KOPT-K1 (cell line): ENCODE data around the gene SHROOM2.

Experiments used
- H3K27ac ChIP-seq: fragments of 200-600 bp; sonication (generic); 2 replicates; pipeline ENCODE4 v1.5.1; 2016; ENCODE audit warnings: antibody characterized with exemption, mild to moderate bottlenecking, low read depth, low read length; ENCODE audit not compliant: poor library complexity, severe bottlenecking
- H3K36me3 ChIP-seq: fragments of 200-600 bp; sonication (generic); 2 replicates; pipeline ENCODE4 v1.5.1; 2017; ENCODE audit warnings: antibody characterized with exemption, mild to moderate bottlenecking, low read length, moderate library complexity; ENCODE audit not compliant: insufficient read depth
- H3K9me3 ChIP-seq: fragments of 200-600 bp; sonication (generic); 2 replicates; pipeline ENCODE4 v1.5.1; 2017; ENCODE audit warnings: antibody characterized with exemption, low read length, mild to moderate bottlenecking; ENCODE audit not compliant: insufficient read depth, poor library complexity, severe bottlenecking

The SHROOM2 gene

DNA sequence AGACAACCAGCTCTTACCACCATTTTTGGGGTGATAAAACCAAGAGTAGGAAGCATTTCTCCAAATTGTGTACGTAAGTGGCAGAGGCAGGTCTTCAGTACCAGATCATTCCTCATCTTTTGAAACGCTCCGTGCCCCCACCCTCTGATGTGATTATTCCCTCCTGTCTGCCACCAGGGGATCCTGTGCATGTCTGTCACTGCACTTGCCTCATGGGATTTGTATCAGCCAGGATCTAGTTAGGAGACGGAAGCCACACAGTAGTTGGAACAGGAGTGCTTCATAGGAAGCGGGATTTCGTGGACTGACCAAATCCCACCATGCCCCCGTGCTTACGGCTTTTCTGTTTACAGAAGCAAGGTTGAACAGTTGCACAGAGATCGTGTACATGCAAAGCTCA, 75.5 kb downstream of the SHROOM2 start:
- Histone ChIP-seq H3K27ac (no peak overlapping the region), H3K9me3 (no peaks in the 10 kb centered on the region), H3K36me3 (no peaks in the 10 kb centered on the region)

DNA sequence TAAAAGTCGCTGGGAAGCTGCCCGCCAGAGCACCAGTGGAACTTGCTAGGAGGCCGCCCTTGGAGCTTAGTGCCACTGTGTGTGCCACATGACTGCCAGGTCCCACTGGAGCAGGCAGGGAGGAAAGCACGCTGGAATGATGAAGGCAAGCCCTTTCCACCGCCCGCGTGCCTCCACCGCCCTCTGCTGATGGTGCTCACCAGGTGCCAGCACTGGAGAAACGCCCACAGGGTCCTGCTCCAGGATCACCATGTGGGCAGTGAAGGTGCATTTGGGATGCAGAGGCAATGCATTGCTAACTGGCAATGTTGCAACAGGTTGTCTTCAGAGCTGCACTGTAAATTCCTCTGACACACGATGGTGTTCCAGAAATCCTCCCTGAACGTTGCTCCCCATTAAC, 76.3 kb downstream of the SHROOM2 start:
- Histone ChIP-seq H3K27ac (no peak overlapping the region), H3K36me3 (no peaks in the 10 kb centered on the region), H3K9me3 (no peaks in the 10 kb centered on the region)

GRCh38 chrX:9862953-9863352, 76.7 kb downstream of the SHROOM2 start:
- H3K36me3 ChIP-seq = no peaks in the 10 kb centered on the region
- H3K27ac ChIP-seq = no peak overlapping the region
- H3K9me3 ChIP-seq = no peaks in the 10 kb centered on the region

DNA sequence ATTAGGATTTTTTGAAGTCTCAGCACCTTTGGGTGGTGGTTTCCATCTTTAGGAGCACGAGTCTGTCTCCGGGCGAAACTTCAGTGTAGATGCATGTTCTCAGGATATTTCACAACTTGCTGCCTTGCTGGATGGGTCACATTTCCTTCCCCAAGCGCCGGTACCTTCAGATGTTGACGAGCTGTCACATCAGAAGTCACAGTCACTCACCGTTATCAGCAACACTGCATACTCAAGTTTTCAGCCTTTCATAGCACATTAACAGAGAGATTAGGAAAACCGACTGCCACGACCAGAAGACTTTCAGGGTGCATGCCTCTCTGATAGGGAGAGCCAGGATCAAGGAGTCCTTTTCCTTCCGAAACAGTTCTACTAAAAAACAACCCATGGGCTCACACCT, 77.8 kb downstream of the SHROOM2 start:
- Histone ChIP-seq H3K9me3 (no peaks in the 10 kb centered on the region), H3K27ac (no peak overlapping the region), H3K36me3 (no peaks in the 10 kb centered on the region)

DNA sequence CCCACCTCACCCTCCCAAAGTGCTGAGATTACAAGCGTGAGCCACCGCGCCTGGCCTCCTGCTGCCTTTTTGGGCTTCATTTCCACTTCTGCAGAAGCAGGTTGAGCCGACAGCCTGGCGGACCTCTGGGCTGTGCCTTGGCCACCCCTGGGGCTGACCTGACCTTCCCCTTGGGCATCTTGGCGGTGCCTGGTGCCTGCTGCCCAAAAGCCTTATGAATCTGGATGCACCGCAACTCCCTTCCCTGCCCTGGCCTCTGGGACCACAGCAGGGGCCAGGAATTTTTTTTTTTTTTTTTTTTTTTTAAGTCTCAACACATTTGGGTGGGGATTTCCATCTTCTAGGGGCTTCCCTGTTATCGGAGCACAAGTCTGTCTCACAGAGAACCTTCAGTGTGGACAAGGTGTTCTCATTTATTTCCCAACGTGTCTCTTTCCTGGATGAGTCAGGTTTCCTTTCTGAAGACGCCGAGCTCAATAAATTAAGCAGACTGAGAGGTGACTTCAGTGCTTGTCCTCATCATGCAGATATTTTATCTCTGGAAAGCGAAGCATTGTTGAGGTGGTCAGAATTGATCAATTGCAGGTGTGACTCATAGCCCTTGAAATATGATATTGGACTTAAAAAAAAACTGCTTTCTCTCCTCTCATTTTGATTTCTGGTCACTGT, 79.7 kb downstream of the SHROOM2 start:
- Histone ChIP-seq H3K9me3 (no peaks in the 10 kb centered on the region), H3K27ac (no peak overlapping the region), H3K36me3 (no peaks in the 10 kb centered on the region)

GRCh38 chrX:9866633-9867032, 80.4 kb downstream of the SHROOM2 start:
- Histone ChIP-seq H3K9me3 (no peaks in the 10 kb centered on the region), H3K36me3 (no peaks in the 10 kb centered on the region), H3K27ac (no peak overlapping the region)

DNA sequence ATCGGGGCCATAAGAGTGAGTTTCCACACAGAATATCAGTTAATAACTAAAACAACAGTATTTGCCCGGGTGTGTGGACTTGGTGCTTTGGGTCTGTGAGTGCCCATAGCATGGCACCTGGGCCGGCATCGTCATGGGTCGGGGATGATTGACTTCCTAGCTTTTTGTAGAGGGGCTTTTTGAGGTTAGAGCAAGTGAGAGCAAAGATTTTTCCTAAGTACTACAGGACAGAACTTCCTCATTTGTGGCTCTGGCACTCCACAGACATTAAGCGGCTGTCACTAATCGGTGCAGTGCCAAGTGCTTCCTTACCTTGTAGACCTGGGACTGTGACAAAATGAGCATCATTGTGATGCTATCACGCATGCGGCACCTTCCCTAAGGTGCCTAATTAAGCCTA, 81.0 kb downstream of the SHROOM2 start:
- Histone ChIP-seq H3K9me3 (no peaks in the 10 kb centered on the region), H3K36me3 (no peaks in the 10 kb centered on the region), H3K27ac (no peak overlapping the region)

DNA sequence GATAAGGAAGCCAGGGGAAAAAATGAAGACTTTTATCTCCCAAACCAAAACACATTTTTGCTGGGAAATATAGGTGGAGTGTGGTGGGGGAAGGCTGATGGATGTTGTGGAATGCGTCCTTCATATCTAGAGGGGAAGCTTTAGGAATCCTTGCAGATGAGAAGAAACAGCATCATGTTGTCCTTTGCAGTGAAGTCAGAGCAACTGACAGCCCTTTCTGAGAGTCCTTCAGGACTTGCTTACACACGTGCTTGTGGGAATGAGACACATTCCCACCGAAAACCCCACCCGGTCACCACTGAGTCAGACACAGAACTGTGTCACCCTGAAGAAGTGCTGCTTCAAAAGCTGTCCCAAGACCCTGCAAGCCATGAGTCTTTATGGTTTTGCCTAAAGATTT, 81.5 kb downstream of the SHROOM2 start:
- no peak overlapping the region for H3K27ac ChIP-seq
- no peaks in the 10 kb centered on the region for H3K36me3 ChIP-seq
- H3K9me3 ChIP-seq = no peaks in the 10 kb centered on the region

DNA sequence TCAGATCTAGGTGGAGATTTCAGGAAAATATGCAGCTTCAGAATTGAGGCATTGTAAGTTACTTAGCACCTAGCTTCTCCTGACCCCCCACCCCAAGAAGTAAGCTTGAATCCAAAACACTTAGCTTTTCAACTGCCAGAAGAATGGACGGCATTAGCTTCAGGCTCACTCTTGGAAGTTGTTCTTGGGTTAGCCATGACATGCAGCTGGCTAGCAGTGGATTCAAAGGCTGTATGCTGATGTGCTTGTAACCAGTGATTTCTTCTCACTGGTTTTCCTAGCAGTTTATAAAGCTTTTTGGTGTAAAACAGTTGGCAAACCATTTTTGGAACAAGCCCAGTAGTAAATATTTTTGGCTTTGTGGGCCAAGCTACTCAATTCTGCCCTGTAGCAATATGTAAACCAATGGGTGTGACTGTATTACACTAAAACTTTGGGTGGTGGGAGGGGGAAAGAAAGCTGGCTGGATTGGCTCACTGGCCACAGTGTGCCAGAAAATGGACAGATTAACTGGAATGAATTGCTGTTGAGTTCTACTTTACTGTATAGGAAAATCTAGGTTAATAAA, 85.6 kb downstream of the SHROOM2 start:
- H3K36me3 ChIP-seq = no peaks in the 10 kb centered on the region
- no peak overlapping the region for H3K27ac ChIP-seq
- no peaks in the 10 kb centered on the region for H3K9me3 ChIP-seq

GRCh38 chrX:9873360-9873759, 87.1 kb downstream of the SHROOM2 start:
- no peaks in the 10 kb centered on the region for H3K9me3 ChIP-seq
- no peak overlapping the region for H3K27ac ChIP-seq
- H3K36me3 ChIP-seq = no peaks in the 10 kb centered on the region

DNA sequence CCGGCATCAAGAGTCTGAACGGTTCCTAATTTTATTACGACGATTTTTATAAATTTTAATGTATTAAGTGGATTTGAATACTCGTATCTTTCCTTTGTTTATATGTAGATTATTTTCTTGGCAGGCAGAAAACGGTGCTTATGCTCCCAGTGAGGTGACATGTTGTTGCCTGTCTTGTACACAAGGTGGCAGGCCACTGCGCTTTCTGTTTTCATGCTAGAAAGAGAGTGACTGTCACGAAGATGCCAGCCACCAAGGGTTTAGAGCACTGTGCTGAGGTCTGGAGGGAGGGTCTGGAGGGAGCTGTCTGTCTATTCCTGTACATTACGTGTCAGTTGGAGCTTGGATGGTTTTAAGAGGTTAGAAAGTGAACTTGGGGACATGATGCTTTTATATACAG, 87.7 kb downstream of the SHROOM2 start:
- no peak overlapping the region for H3K27ac ChIP-seq
- no peaks in the 10 kb centered on the region for H3K9me3 ChIP-seq
- H3K36me3 ChIP-seq = no peaks in the 10 kb centered on the region

GRCh38 chrX:9874483-9874882, 88.3 kb downstream of the SHROOM2 start:
- H3K27ac ChIP-seq = no peak overlapping the region
- no peaks in the 10 kb centered on the region for H3K36me3 ChIP-seq
- no peaks in the 10 kb centered on the region for H3K9me3 ChIP-seq

- H3K9me3 ChIP-seq = no peaks in the 10 kb centered on the region
- H3K27ac ChIP-seq = no peak overlapping the region
- H3K36me3 ChIP-seq = no peaks in the 10 kb centered on the region
Measured at GRCh38 chrX:9875801-9876200, 89.6 kb downstream of the SHROOM2 start.

- no peak overlapping the region for H3K27ac ChIP-seq
- no peaks in the 10 kb centered on the region for H3K36me3 ChIP-seq
- no peaks in the 10 kb centered on the region for H3K9me3 ChIP-seq
Measured at GRCh38 chrX:9876201-9876600, 90.0 kb downstream of the SHROOM2 start.

DNA sequence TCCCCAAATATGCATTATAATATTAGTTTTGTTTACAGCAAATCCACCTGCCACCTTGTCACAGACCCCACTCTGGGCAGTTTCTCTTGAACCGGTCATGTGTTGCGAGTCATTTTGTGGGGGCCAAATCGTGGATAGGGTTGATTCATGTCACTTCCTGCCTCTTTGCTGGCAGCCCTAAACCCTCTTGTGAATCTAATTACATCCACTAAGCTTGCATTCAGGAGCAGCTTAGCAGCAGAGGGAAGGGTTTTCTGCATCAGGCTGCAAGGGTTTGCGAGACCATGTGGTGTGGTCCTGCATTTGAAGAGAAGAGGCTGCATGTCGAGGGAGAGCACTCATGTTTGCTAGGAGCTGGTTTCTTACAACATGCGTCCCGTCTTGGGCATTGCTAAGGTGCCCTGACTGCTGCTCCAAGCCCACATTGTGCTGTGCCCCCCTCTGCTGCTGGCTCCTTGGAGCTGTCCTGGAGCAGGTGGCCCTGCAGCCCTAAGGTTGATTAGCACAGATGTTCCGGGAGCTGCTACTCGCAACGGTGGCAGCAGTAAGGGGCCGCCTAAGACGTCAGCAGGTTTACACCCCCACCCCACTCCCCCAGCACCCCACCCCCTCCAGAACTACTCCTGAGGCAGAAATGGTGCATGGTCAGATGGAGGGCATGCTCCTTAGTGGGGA, 92.1 kb downstream of the SHROOM2 start:
- Histone ChIP-seq H3K36me3 (no peaks in the 10 kb centered on the region), H3K9me3 (no peaks in the 10 kb centered on the region), H3K27ac (no peak overlapping the region)

DNA sequence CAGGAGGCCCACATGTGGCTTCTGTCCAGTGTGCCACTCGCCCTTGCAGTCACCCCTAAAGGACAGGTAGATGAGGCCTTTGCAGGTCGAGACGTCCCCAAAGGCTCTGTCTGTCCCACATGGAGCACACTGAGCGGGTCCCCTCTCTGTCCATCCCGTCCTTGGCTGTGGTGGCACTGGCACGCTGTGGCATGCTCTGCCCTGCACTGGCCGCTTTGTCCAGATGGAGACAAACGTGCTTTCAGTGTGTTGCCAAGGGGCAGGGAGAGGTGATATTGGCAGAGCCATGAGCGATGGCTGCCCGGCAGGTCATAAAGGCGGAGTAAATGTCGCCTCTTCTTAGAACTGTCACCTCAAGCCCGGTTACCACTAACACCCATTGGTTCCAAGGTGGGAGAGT, 94.0 kb downstream of the SHROOM2 start:
- H3K27ac ChIP-seq = no peak overlapping the region
- no peaks in the 10 kb centered on the region for H3K9me3 ChIP-seq
- H3K36me3 ChIP-seq = no peaks in the 10 kb centered on the region
